ENCODE measurements around the gene TTC27. TPM values are rescaled to one million over a fixed set of nuclear protein-coding genes. Genes with fewer than 3 reads are reported as not detected.
A peak's percentile ranks its signal among the peaks of the same experiment; 100 is the strongest.
"Not testable (repeated sequence)": the region's sequence is repeated elsewhere in the genome, so short reads cannot be mapped to it uniquely, and the experiment has no call there.

TTC27 gene
- total RNA-seq, 1 donor from 2014 or later = 12.5 TPM

DNA sequence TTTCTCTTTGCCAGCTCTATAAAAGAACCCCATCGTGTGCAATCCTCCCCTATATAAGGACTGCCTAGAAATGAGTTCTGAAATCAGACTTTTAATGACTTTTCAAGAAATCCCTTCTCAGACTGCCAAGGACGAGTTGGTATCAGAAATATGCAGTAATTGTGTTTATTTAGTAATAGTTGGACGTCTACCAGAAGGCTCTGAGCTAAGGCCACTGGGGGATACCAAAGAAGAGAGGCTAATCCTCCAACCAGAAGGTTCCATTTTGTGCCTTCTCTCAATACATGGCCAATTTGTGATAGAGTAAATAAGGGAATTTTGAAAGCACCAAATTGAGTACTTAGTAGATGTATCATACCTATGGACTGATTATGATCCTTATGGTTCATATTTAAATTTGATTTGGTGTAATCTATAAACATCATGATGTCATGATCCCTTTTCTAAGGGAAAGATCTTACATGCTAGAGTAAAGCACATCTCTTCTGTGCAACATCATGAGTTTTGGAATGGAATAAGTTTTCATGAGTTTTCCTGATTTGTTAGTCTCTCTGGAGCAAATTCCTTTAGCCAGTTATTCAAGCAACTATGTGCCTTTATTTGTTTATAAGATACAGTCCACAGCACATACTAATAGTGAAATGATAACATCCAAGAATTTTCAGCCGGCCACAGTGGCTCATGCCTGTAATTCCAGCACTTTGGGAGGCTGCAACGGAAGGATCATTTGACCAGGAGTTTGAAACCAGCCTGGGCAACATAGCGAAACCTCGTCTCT is 236.7 kb downstream of the TTC27 start:
- Histone ChIP-seq H3K4me3 (no peak overlapping the region), H3K9me3 (no peaks in the 10 kb centered on the region), H3K4me1 (peaks cover 8% of the 10 kb centered on the region), H3K27me3 (no peaks in the 10 kb centered on the region), H3K36me3 (no peaks in the 10 kb centered on the region), H3K27ac (peak overlapping the region; percentile 13)
- intact Hi-C loops (cut with DNase I) = no loop called here
- TF ChIP-seq POLR2A (IDR thresholded peaks at IDR 0.05) (no peak), POLR2AphosphoS5 (IDR thresholded peaks at IDR 0.05; ENCODE audit: insufficient read depth in 1 of 2, low read depth in 1 of 2) (no peak)
- TF ChIP-seq, protein P1, sequence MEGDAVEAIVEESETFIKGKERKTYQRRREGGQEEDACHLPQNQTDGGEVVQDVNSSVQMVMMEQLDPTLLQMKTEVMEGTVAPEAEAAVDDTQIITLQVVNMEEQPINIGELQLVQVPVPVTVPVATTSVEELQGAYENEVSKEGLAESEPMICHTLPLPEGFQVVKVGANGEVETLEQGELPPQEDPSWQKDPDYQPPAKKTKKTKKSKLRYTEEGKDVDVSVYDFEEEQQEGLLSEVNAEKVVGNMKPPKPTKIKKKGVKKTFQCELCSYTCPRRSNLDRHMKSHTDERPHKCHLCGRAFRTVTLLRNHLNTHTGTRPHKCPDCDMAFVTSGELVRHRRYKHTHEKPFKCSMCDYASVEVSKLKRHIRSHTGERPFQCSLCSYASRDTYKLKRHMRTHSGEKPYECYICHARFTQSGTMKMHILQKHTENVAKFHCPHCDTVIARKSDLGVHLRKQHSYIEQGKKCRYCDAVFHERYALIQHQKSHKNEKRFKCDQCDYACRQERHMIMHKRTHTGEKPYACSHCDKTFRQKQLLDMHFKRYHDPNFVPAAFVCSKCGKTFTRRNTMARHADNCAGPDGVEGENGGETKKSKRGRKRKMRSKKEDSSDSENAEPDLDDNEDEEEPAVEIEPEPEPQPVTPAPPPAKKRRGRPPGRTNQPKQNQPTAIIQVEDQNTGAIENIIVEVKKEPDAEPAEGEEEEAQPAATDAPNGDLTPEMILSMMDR (IDR thresholded peaks at IDR 0.05) = no peak
- no peak for DNase-seq (ENCODE audit: extremely low spot score in 2 of 2)

DNA sequence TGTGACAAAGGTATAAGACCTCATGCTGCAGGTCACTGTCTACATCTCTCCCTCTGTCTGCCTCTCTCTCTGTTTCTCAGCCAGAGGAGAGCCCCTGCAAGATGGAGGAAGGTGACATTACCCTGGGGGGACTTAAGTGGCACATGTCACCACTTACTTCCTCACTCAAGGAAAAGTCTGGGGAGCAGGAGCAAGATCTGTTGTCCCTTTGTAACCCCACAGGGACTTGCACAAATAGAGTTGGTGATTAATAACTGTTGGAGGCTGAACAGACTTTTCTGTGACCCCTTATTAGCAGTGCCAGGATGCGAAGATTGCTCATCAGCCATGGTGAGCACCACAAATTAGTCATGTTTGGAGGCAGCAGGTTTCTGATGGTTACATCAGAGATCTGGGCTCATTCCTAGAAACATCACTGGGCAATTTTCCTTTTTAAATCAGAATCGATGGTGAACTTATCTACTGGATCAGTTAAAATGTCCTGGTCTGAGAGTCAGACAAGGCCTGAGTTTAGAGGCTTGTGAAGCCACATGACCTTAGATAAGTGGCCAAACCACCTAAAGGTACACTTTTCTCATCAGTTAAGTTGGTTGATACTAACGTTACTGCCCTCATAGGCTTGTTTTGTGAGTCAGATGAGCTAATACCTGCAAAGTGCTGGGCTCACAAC is 237.7 kb downstream of the TTC27 start:
- intact Hi-C loops (cut with DNase I) = no loop called here

DNA sequence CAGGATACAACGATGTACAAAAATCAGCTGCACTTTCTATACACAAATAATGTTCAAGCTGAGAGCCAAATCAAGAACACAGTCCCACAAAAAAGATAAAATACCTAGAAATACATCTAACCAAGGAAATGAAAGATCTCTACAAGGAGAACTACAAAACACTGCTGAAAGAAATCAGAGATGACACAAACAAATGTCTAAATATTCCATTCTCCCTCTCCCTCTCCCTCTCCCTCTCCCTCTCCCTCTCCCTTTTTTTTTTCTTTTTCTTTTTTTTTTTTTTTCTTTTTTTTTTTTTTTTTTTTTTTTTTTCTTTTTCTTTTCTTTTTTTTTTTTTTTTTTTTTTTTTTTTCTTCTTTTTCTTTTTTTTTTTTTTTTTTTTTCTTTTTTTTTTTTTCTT is 238.6 kb downstream of the TTC27 start:
- DNase-seq (ENCODE audit: extremely low spot score in 2 of 2); intact Hi-C loops (cut with DNase I); H3K36me3 ChIP-seq; H3K4me1 ChIP-seq; H3K27me3 ChIP-seq; H3K9me3 ChIP-seq; H3K27ac ChIP-seq; H3K4me3 ChIP-seq: not testable (repeated sequence)

More for the DNA sequence above, 237.7 kb downstream of the TTC27 start:
- Histone ChIP-seq H3K9me3 (no peaks in the 10 kb centered on the region), H3K4me3 (no peak overlapping the region), H3K4me1 (peaks cover 8% of the 10 kb centered on the region), H3K27ac (no peak overlapping the region), H3K36me3 (no peaks in the 10 kb centered on the region), H3K27me3 (no peaks in the 10 kb centered on the region)
- no peak for DNase-seq (ENCODE audit: extremely low spot score in 2 of 2)
- TF ChIP-seq, protein P1 (IDR thresholded peaks at IDR 0.05) = no peak
- TF ChIP-seq POLR2AphosphoS5 (IDR thresholded peaks at IDR 0.05; ENCODE audit: insufficient read depth in 1 of 2, low read depth in 1 of 2) (no peak), POLR2A (IDR thresholded peaks at IDR 0.05) (no peak)

Small RNA genes lying within 50 kb of the gene (microRNA-seq; reads per million reads assigned to microRNA genes)
- not detected for gene MIR4765 (ENCODE audit: borderline number of aligned reads, borderline replicate concordance)

Small RNA genes lying within 50 kb of the gene (small RNA-seq; reads per million reads assigned to genes)
- not detected for gene MIR4765
